Activated CD4-positive, alpha-beta T cell treated with anti-CD3 and anti-CD28 coated beads, Interleukin-2, amount 50 U/mL, for 1 hour (primary cell): ENCODE data around the gene INTS3.

Experiments
- DNase-seq: peaks from one replicate; pipeline ENCODE4 v3.0.0-alpha.2; 2020

INTS3 gene

DNA sequence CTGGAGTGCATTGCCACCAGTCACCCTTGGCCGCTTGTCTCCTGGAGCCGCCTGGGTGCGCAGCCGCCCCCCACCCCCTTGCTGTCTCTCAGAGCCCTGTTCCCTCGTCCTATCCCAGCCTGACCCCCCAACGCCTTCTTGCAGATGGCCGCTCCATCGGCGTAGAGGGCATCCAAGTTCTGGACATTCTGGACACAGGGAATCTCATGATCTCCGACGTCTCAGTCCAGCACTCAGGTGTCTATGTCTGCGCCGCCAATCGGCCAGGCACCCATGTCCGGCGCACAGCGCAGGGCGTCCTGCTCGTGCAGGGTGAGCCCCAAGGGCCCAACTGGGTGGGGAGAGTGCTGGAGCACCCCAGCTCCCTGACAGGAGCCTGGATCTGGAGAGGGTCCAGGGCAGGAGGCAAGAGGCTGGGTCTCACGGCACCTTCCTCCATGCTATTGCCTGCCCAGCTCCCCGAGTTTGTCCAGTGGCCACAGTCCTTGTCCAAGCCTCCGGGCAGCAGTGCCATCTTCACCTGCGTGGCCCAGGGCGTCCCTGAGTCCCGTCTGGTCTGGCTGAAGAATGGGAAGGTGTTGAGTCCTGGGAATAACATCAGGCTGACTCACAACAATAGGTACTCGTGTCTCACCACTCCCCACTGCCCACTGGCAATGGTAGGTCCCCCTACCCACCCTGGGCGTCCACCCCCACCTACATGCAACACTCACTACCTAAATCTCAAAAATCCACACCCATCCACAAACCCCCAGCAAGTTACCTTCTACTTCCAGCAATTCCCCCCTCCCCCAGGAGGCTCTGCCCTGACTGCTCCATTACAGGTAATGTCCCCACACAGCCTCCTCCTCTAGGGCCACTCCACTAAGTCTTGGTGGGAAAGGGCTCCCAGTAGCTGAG is 72.0 kb downstream of the INTS3 start:
- DNase-seq = no peak

- no peak for DNase-seq
Observed at GRCh38 chr1:153800516-153800915, 72.7 kb downstream of the INTS3 start.

DNA sequence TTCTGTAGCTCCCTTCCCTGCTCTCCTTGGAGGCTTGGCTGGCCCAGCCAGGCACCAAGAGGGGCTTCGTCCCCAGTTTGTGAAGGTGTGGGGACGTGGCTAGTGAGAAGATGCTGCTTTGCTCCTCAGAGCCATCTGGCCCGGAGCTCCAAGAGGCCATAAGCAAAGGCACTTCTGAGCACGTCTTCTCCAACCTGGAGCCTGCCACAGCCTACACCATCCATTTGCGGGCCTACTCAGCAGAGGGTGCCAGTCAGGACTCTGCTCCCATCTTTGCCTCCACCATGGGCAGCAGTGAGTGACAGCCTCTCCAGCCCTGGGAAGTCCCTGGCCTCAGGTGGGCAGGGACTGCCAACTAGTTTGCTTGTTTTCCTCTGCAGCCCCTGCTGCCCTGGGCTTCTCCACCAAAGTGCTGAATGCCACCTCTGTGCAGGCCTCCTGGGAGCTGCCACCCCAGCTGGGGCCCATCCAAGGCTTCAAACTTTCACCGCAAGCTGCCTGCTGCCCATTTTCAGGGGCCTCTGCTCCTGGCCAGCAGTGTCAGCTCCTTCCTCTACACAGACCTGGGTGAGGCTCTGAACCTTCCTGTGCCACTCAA is 73.3 kb downstream of the INTS3 start:
- no peak for DNase-seq

- no peak for DNase-seq
Observed at GRCh38 chr1:153801786-153802697, 74.2 kb downstream of the INTS3 start.

DNA sequence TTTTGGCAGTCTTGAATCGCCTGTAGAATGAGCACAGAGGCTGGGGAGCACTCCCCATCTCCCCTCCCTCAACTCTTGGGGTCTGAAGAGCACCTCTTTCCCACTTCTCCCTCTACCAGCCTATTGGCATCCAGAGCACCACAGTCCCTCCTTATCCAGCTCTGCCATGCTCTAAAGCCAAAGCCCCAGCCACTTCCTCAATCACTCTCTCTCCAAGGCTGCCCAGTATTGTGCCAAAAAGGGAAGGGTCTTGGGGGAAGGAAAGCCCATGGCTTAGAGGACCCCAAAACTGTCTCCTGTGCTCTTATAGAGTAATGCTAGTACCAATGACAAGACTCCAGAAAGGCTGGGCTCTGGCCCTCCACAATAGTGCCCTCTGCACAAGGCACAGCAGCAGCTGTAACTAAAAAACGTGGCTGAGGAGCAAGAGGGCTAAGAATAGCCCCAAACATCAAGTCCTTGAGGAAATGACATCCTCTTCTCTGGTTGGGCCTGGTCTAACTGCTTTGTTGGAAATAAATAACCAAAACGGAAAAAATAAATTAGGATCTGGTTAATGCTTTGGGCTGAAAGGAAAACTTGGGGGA is 75.7 kb downstream of the INTS3 start:
- DNase-seq = no peak

GRCh38 chr1:153804112-153804511 is 76.3 kb downstream of the INTS3 start:
- no peak for DNase-seq

- DNase-seq = peak; percentile 52
Observed at GRCh38 chr1:153805042-153805745, 77.3 kb downstream of the INTS3 start.

- DNase-seq = no peak
Observed at GRCh38 chr1:153805886-153806719, 78.3 kb downstream of the INTS3 start.

GRCh38 chr1:153816283-153816889 is 88.5 kb downstream of the INTS3 start:
- DNase-seq = no peak

- DNase-seq = no peak
Observed at GRCh38 chr1:153818876-153819275, 91.0 kb downstream of the INTS3 start.
